ENCODE measurements around the gene C2CD3. TPM values are rescaled to one million over a fixed set of nuclear protein-coding genes. Genes with fewer than 3 reads are reported as not detected.

C2CD3 gene
- total and polyA plus RNA-seq, 2 of the 4 experiments (the other 2 are of a cell fraction) = 11.1 to 19.2 TPM

GRCh38 chr11:74002832-74003231, 168.0 kb downstream of the C2CD3 start:
- H3K14ac ChIP-seq (replicated peaks; ENCODE audit: low read depth, low read length) = no peak overlapping the region
- no peak overlapping the region for H4K8ac ChIP-seq (ENCODE audit: low read depth in 2 of 2, low read length in 2 of 2)
- ChIA-PET CTCF (no interaction called here), POLR2A (ENCODE audit: unreplicated experiment) (no interaction called here)
- dilution Hi-C loops (cut with HindIII; ENCODE audit: low sequenced_read_pairs, unreplicated experiment) = no loop called here
- BruUV-seq (replicated peaks) = no TSS peak
- H4K5ac ChIP-seq (ENCODE audit: low read depth, low read length) = no peak overlapping the region
- no peaks in the 10 kb centered on the region for H3K79me1 ChIP-seq (ENCODE audit: low read depth in 1 of 2, low read length in 2 of 2)
- intact Hi-C loops (cut with micrococcal nuclease) = no loop called here
- TF ChIP-seq, protein P1, sequence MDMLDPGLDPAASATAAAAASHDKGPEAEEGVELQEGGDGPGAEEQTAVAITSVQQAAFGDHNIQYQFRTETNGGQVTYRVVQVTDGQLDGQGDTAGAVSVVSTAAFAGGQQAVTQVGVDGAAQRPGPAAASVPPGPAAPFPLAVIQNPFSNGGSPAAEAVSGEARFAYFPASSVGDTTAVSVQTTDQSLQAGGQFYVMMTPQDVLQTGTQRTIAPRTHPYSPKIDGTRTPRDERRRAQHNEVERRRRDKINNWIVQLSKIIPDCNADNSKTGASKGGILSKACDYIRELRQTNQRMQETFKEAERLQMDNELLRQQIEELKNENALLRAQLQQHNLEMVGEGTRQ (IDR thresholded peaks at IDR 0.05; ENCODE audit: low read depth, low read length) = no peak
- TF ChIP-seq BHLHE40 (IDR thresholded peaks at IDR 0.05; ENCODE audit: low read depth, low read length) (no peak), MAZ (IDR thresholded peaks at IDR 0.05; ENCODE audit: borderline replicate concordance, low read depth, low read length) (no peak), MXI1 (IDR thresholded peaks at IDR 0.05; ENCODE audit: borderline replicate concordance, low read depth, low read length) (no peak), RAD21 (IDR thresholded peaks at IDR 0.05; ENCODE audit: low read length) (no peak), NFE2L2 (IDR thresholded peaks at IDR 0.05; ENCODE audit: low read depth, low read length) (no peak), POLR2A (IDR thresholded peaks at IDR 0.05; ENCODE audit: low read depth, low read length) (no peak), CHD1 (IDR thresholded peaks at IDR 0.05; ENCODE audit: low read depth, low read length) (no peak), CEBPB (IDR thresholded peaks at IDR 0.05; ENCODE audit: low read depth, low read length) (no peak), FOS (IDR thresholded peaks at IDR 0.05; ENCODE audit: low read depth, low read length) (no peak), RFX5 (IDR thresholded peaks at IDR 0.05; ENCODE audit: low read depth, low read length) (no peak), SMC3 (IDR thresholded peaks at IDR 0.05; ENCODE audit: low read depth, low read length) (no peak), RCOR1 (IDR thresholded peaks at IDR 0.05; ENCODE audit: insufficient replicate concordance, low read length) (no peak)
- TF ChIP-seq, protein P2, sequence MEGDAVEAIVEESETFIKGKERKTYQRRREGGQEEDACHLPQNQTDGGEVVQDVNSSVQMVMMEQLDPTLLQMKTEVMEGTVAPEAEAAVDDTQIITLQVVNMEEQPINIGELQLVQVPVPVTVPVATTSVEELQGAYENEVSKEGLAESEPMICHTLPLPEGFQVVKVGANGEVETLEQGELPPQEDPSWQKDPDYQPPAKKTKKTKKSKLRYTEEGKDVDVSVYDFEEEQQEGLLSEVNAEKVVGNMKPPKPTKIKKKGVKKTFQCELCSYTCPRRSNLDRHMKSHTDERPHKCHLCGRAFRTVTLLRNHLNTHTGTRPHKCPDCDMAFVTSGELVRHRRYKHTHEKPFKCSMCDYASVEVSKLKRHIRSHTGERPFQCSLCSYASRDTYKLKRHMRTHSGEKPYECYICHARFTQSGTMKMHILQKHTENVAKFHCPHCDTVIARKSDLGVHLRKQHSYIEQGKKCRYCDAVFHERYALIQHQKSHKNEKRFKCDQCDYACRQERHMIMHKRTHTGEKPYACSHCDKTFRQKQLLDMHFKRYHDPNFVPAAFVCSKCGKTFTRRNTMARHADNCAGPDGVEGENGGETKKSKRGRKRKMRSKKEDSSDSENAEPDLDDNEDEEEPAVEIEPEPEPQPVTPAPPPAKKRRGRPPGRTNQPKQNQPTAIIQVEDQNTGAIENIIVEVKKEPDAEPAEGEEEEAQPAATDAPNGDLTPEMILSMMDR (conservative IDR thresholded peaks at IDR 0.05; ENCODE audit: low read depth, low read length) = no peak
- TF ChIP-seq, protein P3, sequence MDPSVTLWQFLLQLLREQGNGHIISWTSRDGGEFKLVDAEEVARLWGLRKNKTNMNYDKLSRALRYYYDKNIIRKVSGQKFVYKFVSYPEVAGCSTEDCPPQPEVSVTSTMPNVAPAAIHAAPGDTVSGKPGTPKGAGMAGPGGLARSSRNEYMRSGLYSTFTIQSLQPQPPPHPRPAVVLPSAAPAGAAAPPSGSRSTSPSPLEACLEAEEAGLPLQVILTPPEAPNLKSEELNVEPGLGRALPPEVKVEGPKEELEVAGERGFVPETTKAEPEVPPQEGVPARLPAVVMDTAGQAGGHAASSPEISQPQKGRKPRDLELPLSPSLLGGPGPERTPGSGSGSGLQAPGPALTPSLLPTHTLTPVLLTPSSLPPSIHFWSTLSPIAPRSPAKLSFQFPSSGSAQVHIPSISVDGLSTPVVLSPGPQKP (IDR thresholded peaks at IDR 0.05; ENCODE audit: borderline replicate concordance, low read depth, low read length) = no peak
- WGBS, 2 experiments (ENCODE audit: extremely low coverage in 2 of 2, insufficient read length in 1 of 2) = no CpG with 5 or more reads among the region's 4 CpGs
- in situ Hi-C loops (cut with MboI; ENCODE audit: low sequenced_read_pairs) = no loop called here
- H2AFZ ChIP-seq (replicated peaks; ENCODE audit: low read length, poor library complexity) = no peak overlapping the region
- no peaks in the 10 kb centered on the region for H3K9me3 ChIP-seq (ENCODE audit: control insufficient read depth, insufficient read depth, low read length)
- H3K9ac ChIP-seq (ENCODE audit: low read depth, low read length) = no peak overlapping the region
- no peaks in the 10 kb centered on the region for H4K20me1 ChIP-seq (ENCODE audit: insufficient read depth, low read length)
- H2AK9ac ChIP-seq (replicated peaks; ENCODE audit: low read depth, low read length, poor library complexity) = no peak overlapping the region
- H3K4ac ChIP-seq (ENCODE audit: low read depth, low read length) = no peak overlapping the region
- H2BK20ac ChIP-seq (ENCODE audit: low read depth, low read length) = no peak overlapping the region
- H3K56ac ChIP-seq (ENCODE audit: extremely low read depth, insufficient read depth, low read length) = no peak overlapping the region
- peaks cover 3% of the 10 kb centered on the region for H3K36me3 ChIP-seq (ENCODE audit: control insufficient read depth, insufficient read depth, low read length)
- H3K18ac ChIP-seq (ENCODE audit: low read depth, low read length) = no peak overlapping the region
- no peak overlapping the region for H3K27ac ChIP-seq (ENCODE audit: insufficient read depth, low read length)
- no peak overlapping the region for H2BK120ac ChIP-seq (ENCODE audit: low read depth, low read length)
- no peak overlapping the region for H3K23ac ChIP-seq (ENCODE audit: low read depth, low read length)
- H3K4me1 ChIP-seq (ENCODE audit: control insufficient read depth, insufficient read depth, low read length) = no peaks in the 10 kb centered on the region
- no peak overlapping the region for H2AK5ac ChIP-seq (ENCODE audit: low read depth, low read length)
- H3K4me3 ChIP-seq (ENCODE audit: insufficient read depth, low read depth, low read length) = no peak overlapping the region
- no peak overlapping the region for H3K4me2 ChIP-seq (ENCODE audit: low read depth, low read length)
- no peak overlapping the region for H2BK15ac ChIP-seq (ENCODE audit: low read depth, low read length)
- no peak for DNase-seq
- H2BK5ac ChIP-seq (ENCODE audit: low read depth, low read length, poor library complexity, severe bottlenecking) = no peak overlapping the region
- H4K91ac ChIP-seq (ENCODE audit: insufficient read depth, low read depth, low read length) = no peak overlapping the region
- no peaks in the 10 kb centered on the region for H3K27me3 ChIP-seq (ENCODE audit: control insufficient read depth, insufficient read depth, low read length)
- ATAC-seq (ENCODE audit: low read depth) = no peak
- 0 out of 2 replicates have a peak, but pooled peaks cover 4% of the 10 kb centered on the region for H3K9me1 ChIP-seq (ENCODE audit: insufficient read depth, low read length)
